Mucosa of rectum (tissue), 2 donors: ENCODE measurements around the gene DSCAM.

Experiments used
- H3K27ac ChIP-seq, 2 donors: one replicate each; pipeline ENCODE4 v1.7.0; 2013; ENCODE audit warnings: inconsistent platforms in 2 of 2, low read depth in 2 of 2, low read length in 2 of 2
- H3K27me3 ChIP-seq, 2 donors: one replicate each; pipeline ENCODE4 v1.7.0; 2013; ENCODE audit warnings: low read length in 2 of 2; ENCODE audit not compliant: control insufficient read depth in 2 of 2, insufficient read depth in 2 of 2
- H3K36me3 ChIP-seq, 2 donors: one replicate each; pipeline ENCODE4 v1.7.0; 2013; ENCODE audit warnings: low read length in 2 of 2; ENCODE audit not compliant: control insufficient read depth in 2 of 2, insufficient read depth in 2 of 2
- H3K4me1 ChIP-seq, 2 donors: one replicate each; pipeline ENCODE4 v1.7.0; 2013; ENCODE audit warnings: low read length in 2 of 2, mild to moderate bottlenecking in 1 of 2; ENCODE audit not compliant: control insufficient read depth in 2 of 2, insufficient read depth in 2 of 2
- H3K4me3 ChIP-seq, 2 donors: one replicate each; pipeline ENCODE4 v1.7.0; 2013; ENCODE audit warnings: low read length in 2 of 2
- H3K9ac ChIP-seq, 2 donors: one replicate each; pipeline ENCODE4 v1.7.0; 2013; ENCODE audit warnings: low read length in 2 of 2, low read depth in 1 of 2, mild to moderate bottlenecking in 1 of 2
- H3K9me3 ChIP-seq, 2 donors: one replicate each; pipeline ENCODE4 v1.7.0; 2013; ENCODE audit warnings: low read length in 2 of 2; ENCODE audit not compliant: control insufficient read depth in 2 of 2
- donor health status: healthy.
- donor health status: Normal muscosa, but diverticular disease.

Gene DSCAM

GRCh38 chr21:40853956-40854688 lies 7.2 kb upstream of the DSCAM start:
- Histone ChIP-seq H3K4me3 (no peak overlapping the region), H3K4me1 (no peaks in the 10 kb centered on the region), H3K9ac (no peak overlapping the region), H3K9me3 (no peaks in the 10 kb centered on the region), H3K27me3 (no peaks in the 10 kb centered on the region), H3K27ac (no peak overlapping the region), H3K36me3 (no peaks in the 10 kb centered on the region)

DNA sequence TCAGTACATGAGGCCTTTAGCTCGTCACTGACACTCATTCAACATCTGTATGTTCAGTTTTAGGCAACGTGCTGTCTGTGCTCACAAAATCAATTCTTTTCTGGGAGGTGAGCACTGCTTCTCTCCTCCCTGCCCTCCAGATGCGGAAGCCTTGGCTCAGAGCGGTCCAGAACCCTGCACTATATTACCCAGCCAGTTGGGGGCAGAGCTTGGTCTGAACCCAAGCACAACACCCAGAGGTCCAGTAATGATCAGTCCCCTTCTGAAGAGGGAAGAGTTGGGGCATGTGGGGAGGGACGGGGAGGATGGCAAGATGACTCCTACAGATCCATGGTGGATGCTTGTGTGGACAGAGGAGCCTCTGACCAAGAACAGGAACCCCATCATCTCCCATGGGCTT lies 5.6 kb upstream of the DSCAM start:
- Histone ChIP-seq H3K9ac (no peak overlapping the region), H3K4me1 (no peaks in the 10 kb centered on the region), H3K27ac (no peak overlapping the region), H3K27me3 (no peaks in the 10 kb centered on the region), H3K9me3 (peaks cover 0 to 3% of the 10 kb centered on the region in 2 donors), H3K4me3 (no peak overlapping the region), H3K36me3 (no peaks in the 10 kb centered on the region)

- H3K36me3 ChIP-seq = no peaks in the 10 kb centered on the region
- no peaks in the 10 kb centered on the region for H3K27me3 ChIP-seq
- no peaks in the 10 kb centered on the region for H3K4me1 ChIP-seq
- no peak overlapping the region for H3K27ac ChIP-seq
- peaks cover 0 to 3% of the 10 kb centered on the region in 2 donors for H3K9me3 ChIP-seq
- H3K9ac ChIP-seq = no peak overlapping the region
- no peak overlapping the region for H3K4me3 ChIP-seq
Observed at GRCh38 chr21:40851749-40852148, 4.8 kb upstream of the DSCAM start.

DNA sequence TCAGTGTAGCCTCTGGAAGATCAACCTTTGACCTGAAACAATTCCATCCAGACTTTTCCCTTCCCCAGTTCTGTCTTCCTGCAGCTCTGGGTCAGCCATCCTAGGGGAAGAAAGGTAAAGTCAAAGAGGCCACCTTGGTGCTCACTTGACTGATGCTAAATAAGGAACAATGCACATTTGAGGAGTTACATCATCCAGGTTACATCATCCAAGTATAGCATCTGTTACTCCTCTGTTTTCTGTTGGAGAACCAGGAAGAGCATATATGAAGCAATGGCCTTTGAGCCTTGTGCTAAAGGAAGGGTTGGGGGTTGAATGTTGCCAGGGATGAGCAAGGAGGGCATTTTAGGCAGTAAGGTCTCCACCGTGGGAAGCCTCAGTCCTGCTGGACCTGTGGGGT lies 3.1 kb upstream of the DSCAM start:
- H3K4me1 ChIP-seq = no peaks in the 10 kb centered on the region
- no peaks in the 10 kb centered on the region for H3K27me3 ChIP-seq
- H3K4me3 ChIP-seq = no peak overlapping the region
- no peak overlapping the region for H3K27ac ChIP-seq
- H3K9me3 ChIP-seq = peaks cover 0 to 3% of the 10 kb centered on the region in 2 donors
- H3K36me3 ChIP-seq = no peaks in the 10 kb centered on the region
- H3K9ac ChIP-seq = no peak overlapping the region

DNA sequence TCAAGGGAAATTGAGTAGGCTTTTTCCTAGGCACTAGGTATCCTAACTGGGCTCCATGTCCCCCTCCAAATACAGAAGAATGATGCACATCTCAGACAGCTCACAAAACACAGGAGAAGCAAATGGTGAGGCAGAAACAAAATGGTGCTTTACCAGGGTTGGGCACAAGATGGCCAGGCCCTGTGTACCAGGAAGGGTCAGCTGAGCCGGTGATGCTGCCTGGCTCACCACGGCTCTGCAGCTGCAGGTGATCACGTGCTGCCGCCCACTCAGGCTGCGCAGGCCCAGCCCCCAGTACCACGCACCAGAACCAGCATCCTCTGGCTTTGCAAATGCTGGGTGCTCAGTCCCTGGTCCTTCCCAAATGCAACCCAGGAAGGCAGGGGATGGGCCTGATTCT lies 993 bp upstream of the DSCAM start:
- H3K9ac ChIP-seq = no peak overlapping the region
- H3K27me3 ChIP-seq = no peaks in the 10 kb centered on the region
- H3K4me3 ChIP-seq = no peak overlapping the region
- no peaks in the 10 kb centered on the region for H3K36me3 ChIP-seq
- no peaks in the 10 kb centered on the region for H3K4me1 ChIP-seq
- no peak overlapping the region for H3K27ac ChIP-seq
- peaks cover 0 to 3% of the 10 kb centered on the region in 2 donors for H3K9me3 ChIP-seq

GRCh38 chr21:40846103-40846502 lies 855 bp downstream of the DSCAM start:
- H3K9ac ChIP-seq = no peak overlapping the region

GRCh38 chr21:40845441-40845995 lies 1.4 kb downstream of the DSCAM start:
- Histone ChIP-seq H3K9ac (no peak overlapping the region), H3K27me3 (no peaks in the 10 kb centered on the region), H3K9me3 (peaks cover 0 to 3% of the 10 kb centered on the region in 2 donors), H3K36me3 (no peaks in the 10 kb centered on the region), H3K4me3 (no peak overlapping the region), H3K4me1 (no peaks in the 10 kb centered on the region), H3K27ac (no peak overlapping the region)

More at GRCh38 chr21:40846103-40846502, 855 bp downstream of the DSCAM start:
- no peaks in the 10 kb centered on the region for H3K36me3 ChIP-seq
- no peaks in the 10 kb centered on the region for H3K27me3 ChIP-seq
- H3K4me1 ChIP-seq = no peaks in the 10 kb centered on the region
- H3K9me3 ChIP-seq = peaks cover 0 to 3% of the 10 kb centered on the region in 2 donors
- H3K27ac ChIP-seq = no peak overlapping the region
- H3K4me3 ChIP-seq = no peak overlapping the region

- H3K9me3 ChIP-seq = peaks cover 0 to 3% of the 10 kb centered on the region in 2 donors
- H3K36me3 ChIP-seq = no peaks in the 10 kb centered on the region
- H3K4me1 ChIP-seq = no peaks in the 10 kb centered on the region
- no peak overlapping the region for H3K27ac ChIP-seq
- no peak overlapping the region for H3K9ac ChIP-seq
- no peak overlapping the region for H3K4me3 ChIP-seq
- no peaks in the 10 kb centered on the region for H3K27me3 ChIP-seq
Observed at GRCh38 chr21:40844935-40845334, 2.0 kb downstream of the DSCAM start.

GRCh38 chr21:40842197-40842552 lies 4.8 kb downstream of the DSCAM start:
- H3K9ac ChIP-seq = no peak overlapping the region
- H3K4me3 ChIP-seq = no peak overlapping the region
- H3K27ac ChIP-seq = no peak overlapping the region
- no peaks in the 10 kb centered on the region for H3K4me1 ChIP-seq
- H3K9me3 ChIP-seq = no peaks in the 10 kb centered on the region
- no peaks in the 10 kb centered on the region for H3K36me3 ChIP-seq
- H3K27me3 ChIP-seq = no peaks in the 10 kb centered on the region

DNA sequence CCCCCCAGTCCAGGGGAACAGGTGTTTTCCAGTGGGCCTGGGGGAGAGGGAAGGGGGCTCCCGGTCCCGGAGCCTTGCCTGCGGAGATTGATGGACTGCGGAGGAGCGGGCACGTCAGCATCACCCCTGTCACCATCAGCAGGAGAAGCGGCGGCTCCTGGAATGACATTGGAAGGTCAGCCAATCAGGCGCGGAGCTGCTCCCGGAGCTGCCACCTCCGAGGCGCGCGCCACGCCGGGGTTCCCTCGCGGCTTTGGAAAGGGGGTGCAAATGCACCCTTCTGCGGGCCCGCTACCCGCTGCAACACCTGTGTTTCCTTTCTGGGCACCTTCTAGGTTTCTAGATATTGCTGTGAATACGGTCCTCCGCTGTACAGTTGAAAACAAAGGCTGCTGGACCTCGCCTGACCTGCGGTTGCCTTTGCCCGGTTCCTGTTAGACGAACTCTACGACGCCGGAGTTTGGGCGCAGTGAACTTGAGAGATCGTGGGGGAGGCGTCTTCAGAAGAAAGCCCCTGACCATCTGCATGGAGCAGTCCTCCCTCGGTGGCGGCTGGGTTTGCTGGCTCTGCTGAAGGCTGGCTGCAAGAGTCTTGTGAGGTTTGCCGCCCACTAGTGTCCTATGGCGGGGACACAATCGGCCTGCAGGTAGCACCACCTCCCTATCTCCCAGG lies 5.3 kb downstream of the DSCAM start:
- no peak overlapping the region for H3K9ac ChIP-seq
- H3K4me1 ChIP-seq = no peaks in the 10 kb centered on the region
- no peaks in the 10 kb centered on the region for H3K27me3 ChIP-seq
- H3K4me3 ChIP-seq = no peak overlapping the region
- H3K36me3 ChIP-seq = no peaks in the 10 kb centered on the region
- no peaks in the 10 kb centered on the region for H3K9me3 ChIP-seq
- H3K27ac ChIP-seq = no peak overlapping the region
